ENCODE measurements around the gene LRRC7. TPM values are rescaled to one million over a fixed set of nuclear protein-coding genes. Genes with fewer than 3 reads are reported as not detected.
A peak's percentile ranks its signal among the peaks of the same experiment; 100 is the strongest.

LRRC7 gene
- total RNA-seq, 1 donor from 2014 or later, result not detected

DNA sequence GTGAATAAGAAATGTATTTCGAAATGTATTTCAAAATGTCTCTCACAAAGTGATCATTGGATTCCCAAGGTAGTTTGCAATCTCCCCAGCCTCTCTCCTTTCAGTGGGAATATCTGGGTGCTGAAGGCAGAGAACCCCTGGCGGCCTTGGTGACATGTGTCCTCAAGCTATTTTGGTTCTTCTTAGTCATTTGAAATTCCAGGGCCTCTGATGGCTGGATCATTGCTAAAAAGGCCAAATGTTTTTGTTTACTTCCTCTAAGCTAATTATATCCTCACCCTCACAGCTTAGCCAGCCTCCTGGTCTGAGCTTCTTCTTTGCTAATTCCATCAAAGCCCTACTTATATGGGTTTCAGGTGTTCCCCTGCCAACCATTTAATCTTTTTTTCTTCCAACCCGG, 566.4 kb downstream of the LRRC7 start:
- no peak for FAIRE-seq
- H3K36me3 ChIP-seq (ENCODE audit: control insufficient read depth, insufficient read depth, low read length), result no peaks in the 10 kb centered on the region

DNA sequence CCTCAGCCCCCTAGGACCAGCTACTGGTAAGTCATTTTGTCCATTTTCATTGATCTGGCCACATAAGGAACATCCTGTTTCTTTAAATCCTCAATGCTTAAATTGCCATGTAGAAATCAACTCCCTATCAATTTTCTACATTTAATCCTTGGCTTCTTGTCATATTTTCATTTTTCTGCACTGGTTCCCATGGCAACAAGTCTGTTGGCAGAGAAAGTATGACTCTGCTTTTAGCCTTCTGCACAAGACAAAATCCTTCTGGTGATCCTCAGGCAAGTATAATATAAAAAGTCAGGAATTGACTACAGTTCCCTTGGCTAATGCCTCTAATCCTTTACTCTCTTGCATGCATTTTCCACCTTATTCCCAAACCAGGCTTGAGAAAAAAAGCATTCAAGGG, 572.6 kb downstream of the LRRC7 start:
- FAIRE-seq (no peak), DNase-seq (ENCODE audit: low read depth) (no peak)
- H3K36me3 ChIP-seq (ENCODE audit: control insufficient read depth, insufficient read depth, low read length), result no peaks in the 10 kb centered on the region
- H3K4me3 ChIP-seq (ENCODE audit: low read depth, low read length), result no peak overlapping the region
- TF ChIP-seq, protein P1, sequence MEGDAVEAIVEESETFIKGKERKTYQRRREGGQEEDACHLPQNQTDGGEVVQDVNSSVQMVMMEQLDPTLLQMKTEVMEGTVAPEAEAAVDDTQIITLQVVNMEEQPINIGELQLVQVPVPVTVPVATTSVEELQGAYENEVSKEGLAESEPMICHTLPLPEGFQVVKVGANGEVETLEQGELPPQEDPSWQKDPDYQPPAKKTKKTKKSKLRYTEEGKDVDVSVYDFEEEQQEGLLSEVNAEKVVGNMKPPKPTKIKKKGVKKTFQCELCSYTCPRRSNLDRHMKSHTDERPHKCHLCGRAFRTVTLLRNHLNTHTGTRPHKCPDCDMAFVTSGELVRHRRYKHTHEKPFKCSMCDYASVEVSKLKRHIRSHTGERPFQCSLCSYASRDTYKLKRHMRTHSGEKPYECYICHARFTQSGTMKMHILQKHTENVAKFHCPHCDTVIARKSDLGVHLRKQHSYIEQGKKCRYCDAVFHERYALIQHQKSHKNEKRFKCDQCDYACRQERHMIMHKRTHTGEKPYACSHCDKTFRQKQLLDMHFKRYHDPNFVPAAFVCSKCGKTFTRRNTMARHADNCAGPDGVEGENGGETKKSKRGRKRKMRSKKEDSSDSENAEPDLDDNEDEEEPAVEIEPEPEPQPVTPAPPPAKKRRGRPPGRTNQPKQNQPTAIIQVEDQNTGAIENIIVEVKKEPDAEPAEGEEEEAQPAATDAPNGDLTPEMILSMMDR (IDR thresholded peaks at IDR 0.05; ENCODE audit: insufficient read depth, low read length, severe bottlenecking), result no peak
- H3K27me3 ChIP-seq (ENCODE audit: control insufficient read depth, insufficient read depth, low read length), result no peaks in the 10 kb centered on the region

More for the DNA sequence above, 566.4 kb downstream of the LRRC7 start:
- Histone ChIP-seq H3K27me3 (ENCODE audit: control insufficient read depth, insufficient read depth, low read length) (peaks cover 2% of the 10 kb centered on the region), H3K4me3 (ENCODE audit: low read depth, low read length) (no peak overlapping the region)
- no peak for DNase-seq (ENCODE audit: low read depth)
- TF ChIP-seq, protein P1 (IDR thresholded peaks at IDR 0.05; ENCODE audit: insufficient read depth, low read length, severe bottlenecking), result no peak

DNA sequence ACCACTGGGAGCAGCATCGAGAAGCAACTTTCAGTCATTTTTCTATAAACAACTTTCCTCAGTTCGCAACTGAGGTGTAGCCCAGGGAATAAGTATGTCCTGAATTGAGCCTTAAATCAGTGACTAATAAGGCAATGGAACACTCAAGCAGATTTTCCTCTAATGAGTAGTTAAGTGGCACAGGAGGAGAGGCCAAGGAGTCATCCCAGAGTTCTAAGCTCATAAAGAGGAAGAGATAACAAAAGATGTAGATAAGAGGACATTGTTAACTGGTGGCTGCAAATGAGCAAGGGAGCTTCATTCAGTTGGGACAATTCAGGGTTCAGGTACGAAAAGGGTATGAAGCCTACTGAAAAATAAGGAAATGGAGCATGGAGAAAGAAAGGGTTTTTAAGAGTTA, 573.2 kb downstream of the LRRC7 start:
- FAIRE-seq (no peak), DNase-seq (ENCODE audit: low read depth) (peak; percentile 13)
- Histone ChIP-seq H3K4me3 (ENCODE audit: low read depth, low read length) (no peak overlapping the region), H3K27me3 (ENCODE audit: control insufficient read depth, insufficient read depth, low read length) (no peaks in the 10 kb centered on the region), H3K36me3 (ENCODE audit: control insufficient read depth, insufficient read depth, low read length) (no peaks in the 10 kb centered on the region)
- TF ChIP-seq, protein P1 (IDR thresholded peaks at IDR 0.05; ENCODE audit: insufficient read depth, low read length, severe bottlenecking), result no peak

DNA sequence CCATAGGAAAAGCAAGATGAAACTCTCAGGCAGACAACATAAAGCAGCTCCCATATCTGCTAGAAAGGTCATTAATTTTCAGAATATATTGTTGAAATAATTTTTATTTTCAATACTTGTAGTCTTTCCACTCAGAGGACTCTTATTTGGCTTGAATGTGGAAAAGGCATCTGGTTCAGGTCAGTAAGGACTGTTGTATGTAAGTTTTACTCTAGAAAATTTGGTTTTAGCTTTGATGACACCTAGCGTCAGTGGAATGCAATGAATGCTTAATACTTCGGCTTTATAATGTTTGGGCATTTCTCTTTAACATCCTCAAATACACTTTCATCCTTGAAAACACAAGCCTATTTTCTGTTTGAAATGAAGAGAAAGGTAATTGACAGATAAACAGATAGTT, 574.4 kb downstream of the LRRC7 start:
- FAIRE-seq (no peak), DNase-seq (ENCODE audit: low read depth) (no peak)
- H3K4me3 ChIP-seq (ENCODE audit: low read depth, low read length), result no peak overlapping the region
- TF ChIP-seq, protein P1 (IDR thresholded peaks at IDR 0.05; ENCODE audit: insufficient read depth, low read length, severe bottlenecking), result peak; percentile 9
- no peaks in the 10 kb centered on the region for H3K36me3 ChIP-seq (ENCODE audit: control insufficient read depth, insufficient read depth, low read length)
- no peaks in the 10 kb centered on the region for H3K27me3 ChIP-seq (ENCODE audit: control insufficient read depth, insufficient read depth, low read length)

DNA sequence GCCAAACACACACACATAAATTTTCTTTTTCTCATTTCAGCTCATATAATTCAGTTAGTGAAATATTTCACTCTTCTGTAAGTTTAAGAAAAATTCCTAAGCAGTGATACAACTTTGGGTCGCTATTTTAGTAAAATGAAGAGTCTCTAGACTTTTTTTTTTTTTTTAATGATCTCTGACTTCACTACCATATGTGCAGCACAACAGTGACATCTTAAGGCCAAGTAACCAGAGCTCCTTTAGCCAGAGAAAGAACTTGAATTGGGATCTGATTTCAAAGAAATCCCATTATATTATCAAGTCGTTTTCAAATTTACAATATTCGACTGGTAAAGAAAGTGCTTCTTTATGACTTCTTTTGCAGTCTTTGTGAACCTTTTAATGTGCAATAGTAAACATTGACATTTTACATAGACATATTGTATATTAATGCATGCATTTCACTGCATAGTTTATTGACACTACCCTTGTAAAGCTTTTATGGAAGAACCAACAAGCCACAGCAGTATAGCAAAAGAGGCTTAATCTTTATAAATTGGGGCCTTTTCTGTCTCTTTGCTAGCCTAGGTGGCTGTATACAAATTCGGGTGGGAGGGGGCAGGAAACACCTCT, 575.4 kb downstream of the LRRC7 start:
- H3K27me3 ChIP-seq (ENCODE audit: control insufficient read depth, insufficient read depth, low read length), result no peaks in the 10 kb centered on the region
- H3K4me3 ChIP-seq (ENCODE audit: low read depth, low read length), result no peak overlapping the region
- DNase-seq (ENCODE audit: low read depth), result no peak
- no peaks in the 10 kb centered on the region for H3K36me3 ChIP-seq (ENCODE audit: control insufficient read depth, insufficient read depth, low read length)
- no peak for FAIRE-seq
- TF ChIP-seq, protein P1 (IDR thresholded peaks at IDR 0.05; ENCODE audit: insufficient read depth, low read length, severe bottlenecking), result no peak

DNA sequence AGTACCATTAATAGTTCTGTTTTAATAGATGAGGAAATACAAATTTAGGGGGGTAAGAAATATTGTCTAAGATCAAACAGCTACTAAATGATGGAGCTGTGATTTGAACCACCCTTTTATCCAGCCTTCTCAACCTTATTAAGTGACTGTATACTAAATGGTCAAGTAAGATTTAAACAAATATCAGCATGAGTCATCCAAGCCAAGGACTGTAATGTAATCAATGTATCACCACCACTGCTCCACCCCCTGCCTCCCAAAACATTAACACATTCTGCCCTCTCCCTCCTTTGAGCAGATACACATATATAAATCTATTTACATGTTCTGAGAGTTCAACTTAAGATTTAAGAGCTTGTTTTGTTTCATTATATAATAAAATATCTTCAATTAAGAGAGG, 578.8 kb downstream of the LRRC7 start:
- TF ChIP-seq, protein P1 (IDR thresholded peaks at IDR 0.05; ENCODE audit: insufficient read depth, low read length, severe bottlenecking), result no peak
- Histone ChIP-seq H3K36me3 (ENCODE audit: control insufficient read depth, insufficient read depth, low read length) (peaks cover 2% of the 10 kb centered on the region), H3K27me3 (ENCODE audit: control insufficient read depth, insufficient read depth, low read length) (no peaks in the 10 kb centered on the region), H3K4me3 (ENCODE audit: low read depth, low read length) (no peak overlapping the region)
- FAIRE-seq, result no peak
- peak; percentile 80 for DNase-seq (ENCODE audit: low read depth)
